ENCODE measurements around the gene GOLGA6L22.
"Not testable (repeated sequence)": the region's sequence is repeated elsewhere in the genome, so short reads cannot be mapped to it uniquely, and the experiment has no call there.

GOLGA6L22 gene, protein sequence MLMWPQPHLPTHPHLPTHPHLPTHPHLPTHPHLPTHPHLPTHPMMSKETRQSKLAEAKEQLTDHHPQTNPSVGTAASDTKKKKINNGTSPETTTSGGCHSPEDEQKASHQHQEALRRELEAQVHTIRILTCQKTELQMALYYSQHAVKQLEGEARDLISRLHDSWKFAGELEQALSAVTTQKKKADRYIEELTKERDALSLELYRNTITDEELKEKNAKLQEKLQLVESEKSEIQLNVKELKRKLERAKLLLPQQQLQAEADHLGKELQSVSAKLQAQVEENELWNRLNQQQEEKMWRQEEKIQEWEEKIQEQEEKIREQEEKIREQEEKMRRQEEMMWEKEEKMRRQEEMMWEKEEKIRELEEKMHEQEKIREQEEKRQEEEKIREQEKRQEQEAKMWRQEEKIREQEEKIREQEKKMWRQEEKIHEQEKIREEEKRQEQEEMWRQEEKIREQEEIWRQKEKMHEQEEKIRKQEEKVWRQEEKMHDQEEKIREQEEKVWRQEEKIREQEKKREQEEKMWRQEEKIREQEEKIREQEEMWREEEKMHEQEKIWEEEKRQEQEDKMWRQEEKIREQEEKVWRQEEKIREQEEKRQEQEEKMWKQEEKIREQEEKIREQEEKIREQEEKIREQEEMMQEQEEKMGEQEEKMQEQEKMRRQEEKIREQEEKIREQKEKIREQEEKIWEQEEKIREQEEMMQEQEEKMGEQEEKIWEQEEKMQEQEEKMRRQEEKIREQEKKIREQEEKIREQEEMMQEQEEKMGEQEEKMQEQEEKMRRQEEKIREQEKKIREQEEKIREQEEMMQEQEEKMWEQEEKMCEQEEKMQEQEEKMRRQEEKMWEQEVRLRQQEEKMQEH

DNA sequence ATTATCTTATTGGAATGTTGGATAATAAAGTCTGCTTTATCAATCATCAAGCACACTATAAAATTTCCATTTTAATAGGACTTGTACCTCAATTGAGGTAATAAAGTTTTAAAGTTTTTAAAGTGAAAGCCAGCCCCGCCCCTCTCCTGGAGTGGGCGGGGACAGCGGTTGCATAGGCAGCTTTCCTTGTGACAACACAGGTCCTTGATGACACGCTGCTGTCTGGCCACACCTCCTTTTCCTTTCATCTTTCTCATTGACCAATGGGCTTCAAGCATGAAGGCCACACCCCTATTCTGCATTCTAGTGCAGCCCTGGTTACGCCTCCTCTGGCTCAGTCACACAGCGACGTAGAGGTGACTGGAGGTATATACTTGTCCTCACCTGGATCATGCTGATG lies at the start of gene GOLGA6L22:
Gene GOLGA6L22, plus strand, starts transcription at position 301 of the 400 bp plus-strand sequence. Its CDS starts 91 bp downstream, at position 392.
- H3K4me3 ChIP-seq (ENCODE audit: low read length); H3K9me3 ChIP-seq (ENCODE audit: insufficient read depth, low read length): not testable (repeated sequence)

DNA sequence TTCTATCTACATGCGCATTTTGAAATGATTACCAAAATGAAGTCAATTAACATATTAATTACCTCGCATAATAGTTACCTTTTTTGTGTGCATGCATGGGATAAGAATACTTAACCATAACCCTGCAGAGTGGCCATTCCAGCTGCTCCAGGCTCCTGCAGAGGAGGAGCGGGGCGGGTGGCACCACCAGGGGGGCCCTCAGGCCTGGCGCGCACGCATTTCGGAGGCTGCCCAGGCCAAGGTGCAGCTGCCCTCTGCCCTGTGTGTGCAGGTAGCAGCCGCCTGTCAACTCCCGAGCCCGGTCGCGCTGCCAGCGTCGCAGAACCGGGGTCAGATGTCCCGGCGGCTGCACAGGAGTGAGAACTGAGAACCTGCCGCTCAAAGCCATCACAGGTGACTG lies 41.4 kb upstream of the GOLGA6L22 start:
- not testable (repeated sequence) for H3K27ac ChIP-seq (ENCODE audit: low read length); H2AFZ ChIP-seq (ENCODE audit: low read depth, low read length); H3K4me3 ChIP-seq (ENCODE audit: low read length); H3K4me2 ChIP-seq (ENCODE audit: low read length); H3K4me1 ChIP-seq (ENCODE audit: low read length); H3K79me2 ChIP-seq (ENCODE audit: low read length); H3K9me3 ChIP-seq (ENCODE audit: insufficient read depth, low read length); H3K9ac ChIP-seq (ENCODE audit: low read length); H3K36me3 ChIP-seq (replicated peaks; ENCODE audit: low read depth, low read length); H3K27me3 ChIP-seq (ENCODE audit: low read depth, low read length); H4K20me1 ChIP-seq (ENCODE audit: insufficient read depth, low read length)

More for the DNA sequence above, at the start of gene GOLGA6L22:
- H3K36me3 ChIP-seq (replicated peaks; ENCODE audit: low read depth, low read length); H2AFZ ChIP-seq (ENCODE audit: low read depth, low read length); H3K4me2 ChIP-seq (ENCODE audit: low read length); H3K27ac ChIP-seq (ENCODE audit: low read length); H4K20me1 ChIP-seq (ENCODE audit: insufficient read depth, low read length); H3K4me1 ChIP-seq (ENCODE audit: low read length); H3K79me2 ChIP-seq (ENCODE audit: low read length); H3K27me3 ChIP-seq (ENCODE audit: low read depth, low read length); H3K9ac ChIP-seq (ENCODE audit: low read length): not testable (repeated sequence)

DNA sequence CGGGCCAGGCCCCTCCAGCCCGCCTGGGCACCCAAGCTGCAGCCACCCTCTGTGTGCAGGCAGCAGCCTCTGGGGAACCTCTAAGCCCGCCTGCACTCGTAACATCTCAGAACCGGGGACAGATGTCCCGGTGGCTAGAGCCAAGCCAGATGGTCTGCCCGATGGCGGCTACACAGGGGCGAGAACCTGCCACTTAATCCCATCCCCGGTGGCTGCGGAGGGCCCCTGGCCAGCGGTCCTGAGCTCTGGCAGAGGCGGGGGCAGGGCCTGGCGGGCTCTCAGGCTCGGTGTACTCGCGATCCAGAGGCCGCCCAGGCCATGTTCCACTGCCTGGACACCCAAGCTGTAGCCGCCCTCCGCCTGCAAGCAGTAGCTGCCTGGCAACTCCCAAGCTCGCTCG lies 40.9 kb upstream of the GOLGA6L22 start:
- H3K27me3 ChIP-seq (ENCODE audit: low read depth, low read length); H3K4me2 ChIP-seq (ENCODE audit: low read length); H2AFZ ChIP-seq (ENCODE audit: low read depth, low read length); H4K20me1 ChIP-seq (ENCODE audit: insufficient read depth, low read length); H3K9me3 ChIP-seq (ENCODE audit: insufficient read depth, low read length); H3K79me2 ChIP-seq (ENCODE audit: low read length); H3K4me3 ChIP-seq (ENCODE audit: low read length); H3K9ac ChIP-seq (ENCODE audit: low read length); H3K27ac ChIP-seq (ENCODE audit: low read length); H3K36me3 ChIP-seq (replicated peaks; ENCODE audit: low read depth, low read length); H3K4me1 ChIP-seq (ENCODE audit: low read length): not testable (repeated sequence)

DNA sequence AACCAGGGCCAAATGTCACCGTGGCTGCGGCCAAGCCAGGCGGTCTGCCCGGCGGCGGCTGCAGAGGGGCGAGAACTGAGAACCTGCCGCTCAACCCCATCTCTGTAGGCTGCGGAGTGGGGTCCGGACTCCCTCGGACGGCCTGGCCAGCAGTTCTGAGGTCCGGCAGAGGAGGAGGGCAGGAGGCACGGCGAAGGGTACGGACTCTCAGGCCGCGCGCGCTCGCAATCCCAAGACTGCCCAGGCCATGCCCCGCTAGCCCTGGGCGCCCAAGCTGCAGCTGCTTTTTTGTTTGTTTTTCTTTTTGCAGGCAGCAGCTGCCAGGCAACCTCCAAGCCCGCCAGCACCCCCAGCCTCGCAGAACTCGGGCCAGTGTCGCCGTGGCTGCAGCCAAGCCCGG lies 40.5 kb upstream of the GOLGA6L22 start:
- not testable (repeated sequence) for H4K20me1 ChIP-seq (ENCODE audit: insufficient read depth, low read length); H3K4me1 ChIP-seq (ENCODE audit: low read length); H3K36me3 ChIP-seq (replicated peaks; ENCODE audit: low read depth, low read length); H2AFZ ChIP-seq (ENCODE audit: low read depth, low read length); H3K79me2 ChIP-seq (ENCODE audit: low read length); H3K4me2 ChIP-seq (ENCODE audit: low read length); H3K27ac ChIP-seq (ENCODE audit: low read length); H3K9me3 ChIP-seq (ENCODE audit: insufficient read depth, low read length); H3K9ac ChIP-seq (ENCODE audit: low read length); H3K4me3 ChIP-seq (ENCODE audit: low read length); H3K27me3 ChIP-seq (ENCODE audit: low read depth, low read length)

DNA sequence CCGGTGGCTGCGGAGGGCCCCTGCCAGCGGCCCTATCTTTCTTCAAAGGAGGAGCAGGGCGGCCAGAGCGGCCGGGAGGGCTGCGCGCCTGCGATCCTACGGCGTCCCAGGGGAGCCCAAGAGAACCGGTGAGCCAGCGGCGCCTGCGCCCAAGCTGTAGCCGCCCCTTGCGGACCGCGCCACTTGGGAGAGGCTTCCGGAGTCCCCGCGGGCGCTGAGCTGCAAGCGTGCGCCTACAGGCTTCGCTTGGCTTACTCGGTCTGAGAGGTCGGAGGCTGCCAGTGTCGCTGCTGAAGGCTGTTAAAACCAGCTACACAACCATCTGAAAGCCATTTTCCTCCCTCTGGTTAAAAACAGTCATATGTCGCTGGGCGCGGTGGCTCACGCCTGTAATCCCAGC lies 40.0 kb upstream of the GOLGA6L22 start:
- not testable (repeated sequence) for H3K27me3 ChIP-seq (ENCODE audit: low read depth, low read length); H3K4me2 ChIP-seq (ENCODE audit: low read length); H2AFZ ChIP-seq (ENCODE audit: low read depth, low read length); H4K20me1 ChIP-seq (ENCODE audit: insufficient read depth, low read length); H3K36me3 ChIP-seq (replicated peaks; ENCODE audit: low read depth, low read length); H3K79me2 ChIP-seq (ENCODE audit: low read length); H3K9ac ChIP-seq (ENCODE audit: low read length); H3K4me1 ChIP-seq (ENCODE audit: low read length); H3K27ac ChIP-seq (ENCODE audit: low read length); H3K4me3 ChIP-seq (ENCODE audit: low read length); H3K9me3 ChIP-seq (ENCODE audit: insufficient read depth, low read length)

DNA sequence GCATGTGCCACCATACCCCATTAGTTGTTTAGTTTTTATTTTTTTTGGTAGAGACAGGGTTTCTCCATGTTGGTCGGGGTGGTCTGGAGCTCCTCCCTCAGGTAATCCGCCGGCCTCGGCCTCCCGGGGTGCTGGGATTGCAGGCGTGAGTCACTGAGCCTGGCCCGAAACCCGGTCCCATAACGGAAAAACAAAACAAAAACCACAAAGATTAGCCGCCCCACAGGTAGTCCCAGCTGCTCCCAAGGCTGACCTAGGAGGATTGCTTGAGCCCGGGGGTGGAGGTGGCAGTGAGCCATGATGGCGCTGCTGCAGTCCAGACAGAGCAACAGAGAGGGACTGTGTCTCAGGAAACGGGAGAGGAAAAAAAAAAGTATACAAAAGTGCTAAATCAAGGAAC lies 38.4 kb upstream of the GOLGA6L22 start:
- not testable (repeated sequence) for H3K9me3 ChIP-seq (ENCODE audit: insufficient read depth, low read length); H2AFZ ChIP-seq (ENCODE audit: low read depth, low read length); H3K9ac ChIP-seq (ENCODE audit: low read length); H3K4me1 ChIP-seq (ENCODE audit: low read length); H3K27ac ChIP-seq (ENCODE audit: low read length); H3K4me3 ChIP-seq (ENCODE audit: low read length); H3K36me3 ChIP-seq (replicated peaks; ENCODE audit: low read depth, low read length); H4K20me1 ChIP-seq (ENCODE audit: insufficient read depth, low read length); H3K79me2 ChIP-seq (ENCODE audit: low read length); H3K27me3 ChIP-seq (ENCODE audit: low read depth, low read length); H3K4me2 ChIP-seq (ENCODE audit: low read length)

DNA sequence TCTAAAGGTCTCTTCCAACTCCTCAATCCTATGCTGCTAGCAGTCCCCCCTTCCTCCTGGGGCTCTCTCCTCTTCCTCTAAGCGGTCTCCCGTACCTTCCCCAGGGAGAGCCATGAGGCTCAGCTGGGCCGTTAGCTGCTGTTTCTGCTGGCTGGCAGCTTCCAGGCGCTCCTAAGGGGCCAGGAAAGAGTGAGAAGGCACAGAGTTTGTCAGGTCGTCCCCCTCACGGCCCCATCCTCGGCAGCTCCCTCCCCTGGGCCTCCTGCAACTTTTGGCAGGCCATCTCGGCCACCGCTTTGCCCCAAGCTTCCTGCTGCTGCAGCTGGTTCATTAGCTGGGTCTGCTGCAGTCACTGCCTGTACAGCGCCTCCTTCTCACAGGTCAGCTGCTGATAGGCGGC lies 29.3 kb upstream of the GOLGA6L22 start:
- not testable (repeated sequence) for H3K4me3 ChIP-seq (ENCODE audit: low read length); H3K27me3 ChIP-seq (ENCODE audit: low read depth, low read length); H3K9ac ChIP-seq (ENCODE audit: low read length); H4K20me1 ChIP-seq (ENCODE audit: insufficient read depth, low read length); H3K79me2 ChIP-seq (ENCODE audit: low read length); H3K36me3 ChIP-seq (replicated peaks; ENCODE audit: low read depth, low read length); H3K4me2 ChIP-seq (ENCODE audit: low read length); H3K9me3 ChIP-seq (ENCODE audit: insufficient read depth, low read length); H2AFZ ChIP-seq (ENCODE audit: low read depth, low read length); H3K4me1 ChIP-seq (ENCODE audit: low read length); H3K27ac ChIP-seq (ENCODE audit: low read length)

DNA sequence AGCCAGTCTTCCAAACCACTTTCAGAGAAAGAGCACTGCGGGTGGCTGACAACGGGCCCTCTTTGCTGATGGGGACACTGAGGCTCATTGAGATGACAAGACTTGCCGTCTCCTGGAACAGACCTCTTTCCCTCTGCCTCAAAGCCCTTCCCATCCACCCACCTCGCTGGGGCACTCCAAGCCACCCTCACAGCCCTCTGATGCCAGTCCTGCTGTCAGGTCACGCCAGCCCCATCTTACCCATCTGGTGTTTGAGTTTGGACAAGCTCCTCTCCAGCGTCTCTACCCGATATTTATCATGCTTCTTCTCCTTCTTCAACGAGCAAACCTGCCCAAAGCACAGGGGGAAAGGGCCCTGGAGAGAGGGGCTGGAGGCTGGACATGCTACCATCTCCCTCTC lies 27.0 kb upstream of the GOLGA6L22 start:
- not testable (repeated sequence) for H3K4me2 ChIP-seq (ENCODE audit: low read length); H3K9ac ChIP-seq (ENCODE audit: low read length); H3K4me1 ChIP-seq (ENCODE audit: low read length); H2AFZ ChIP-seq (ENCODE audit: low read depth, low read length); H3K27me3 ChIP-seq (ENCODE audit: low read depth, low read length); H3K79me2 ChIP-seq (ENCODE audit: low read length); H4K20me1 ChIP-seq (ENCODE audit: insufficient read depth, low read length); H3K9me3 ChIP-seq (ENCODE audit: insufficient read depth, low read length); H3K4me3 ChIP-seq (ENCODE audit: low read length); H3K27ac ChIP-seq (ENCODE audit: low read length); H3K36me3 ChIP-seq (replicated peaks; ENCODE audit: low read depth, low read length)

Data from OCI-LY3 (cell line).